ENCODE measurements around the gene RTP3.

Gene RTP3

GRCh38 chr3:46497556-46498265, at the start of gene RTP3:
RTP3 (plus strand) TSS chr3:46497976; CDS start chr3:46498063, 87 bp downstream.
- DNase-seq, result no peak

- DNase-seq, result no peak
Observed at GRCh38 chr3:46448721-46449120, 49.1 kb upstream of the RTP3 start.

GRCh38 chr3:46449755-46450552, 47.8 kb upstream of the RTP3 start:
- DNase-seq, result no peak

- DNase-seq, result no peak
Observed at GRCh38 chr3:46453526-46454208, 44.1 kb upstream of the RTP3 start.

GRCh38 chr3:46454209-46454595, 43.6 kb upstream of the RTP3 start:
- DNase-seq, result no peak

- DNase-seq, result no peak
Observed at GRCh38 chr3:46454606-46455005, 43.2 kb upstream of the RTP3 start.

GRCh38 chr3:46455231-46456115, 42.3 kb upstream of the RTP3 start:
- DNase-seq, result no peak

GRCh38 chr3:46456118-46456517, 41.7 kb upstream of the RTP3 start:
- DNase-seq, result no peak

GRCh38 chr3:46460051-46460450, 37.7 kb upstream of the RTP3 start:
- no peak for DNase-seq

GRCh38 chr3:46462111-46462510, 35.7 kb upstream of the RTP3 start:
- no peak for DNase-seq

- DNase-seq, result no peak
Observed at GRCh38 chr3:46462511-46462910, 35.3 kb upstream of the RTP3 start.

GRCh38 chr3:46463120-46463867, 34.5 kb upstream of the RTP3 start:
- DNase-seq, result no peak

- DNase-seq, result no peak
Observed at GRCh38 chr3:46463868-46464241, 33.9 kb upstream of the RTP3 start.

- DNase-seq, result no peak
Observed at GRCh38 chr3:46464326-46465195, 33.2 kb upstream of the RTP3 start, which contains the start of gene LTF. LTF (minus strand) TSS chr3:46464905; CDS start chr3:46464867, 38 bp downstream.

GRCh38 chr3:46465196-46465520, 32.6 kb upstream of the RTP3 start:
- no peak for DNase-seq

- DNase-seq, result no peak
Observed at GRCh38 chr3:46466273-46466672, 31.5 kb upstream of the RTP3 start.

- DNase-seq, result no peak
Observed at GRCh38 chr3:46466871-46467403, 30.8 kb upstream of the RTP3 start.

- DNase-seq, result no peak
Observed at GRCh38 chr3:46467562-46467961, 30.2 kb upstream of the RTP3 start.

GRCh38 chr3:46468753-46469600, 28.8 kb upstream of the RTP3 start:
- DNase-seq, result no peak

Data from activated naive CD4-positive, alpha-beta T cell (primary cell).